IMR-90 (cell line): Measurements from ENCODE around the gene PRR29. TPM values are rescaled to one million over a fixed set of nuclear protein-coding genes. Genes with fewer than 3 reads are reported as not detected.

ENCODE experiments used
- ATAC-seq: fragments of 200-7000 bp; cut with Tn5 transposase; 2 replicates; pipeline ENCODE4 v1.9.1; 2020; ENCODE audit warnings: low read depth, mild to moderate bottlenecking, moderate library complexity
- BruUV-seq: library from RNA; stranded (reverse); fragments of 400-500 nt; replicated peaks from 2 replicates; lab custom pipeline; 2021; lab: Mats Ljungman, UMichigan
- CTCF ChIA-PET: fragments of 300-600 bp; formaldehyde crosslinking; extraction: SDS; loops from one replicate; lab custom pipeline; 2021; ENCODE audit warnings: antibody characterized with exemption; lab: Yijun Ruan, JAX
- POLR2A ChIA-PET: fragments of 300-600 bp; sonication (Branson Sonifier 250); formaldehyde crosslinking; loops from one replicate; lab custom pipeline; 2022; ENCODE audit warnings: antibody characterized with exemption; ENCODE audit not compliant: unreplicated experiment; lab: Charles Lee
- DNase-seq: peaks from one replicate; pipeline ENCODE4 v3.0.0; 2013
- H2AFZ ChIP-seq: replicated peaks from 2 replicates; pipeline ENCODE3; 2013; ENCODE audit warnings: low read length, mild to moderate bottlenecking; ENCODE audit not compliant: poor library complexity
- H2AK5ac ChIP-seq: 2 replicates; pipeline ENCODE4 v1.6.1; 2013; ENCODE audit warnings: low read depth, low read length, inconsistent platforms
- H2AK9ac ChIP-seq: replicated peaks from 2 replicates; pipeline ENCODE3; 2013; ENCODE audit warnings: mild to moderate bottlenecking, low read depth, low read length, moderate library complexity; ENCODE audit not compliant: poor library complexity
- H2BK120ac ChIP-seq: 2 replicates; pipeline ENCODE4 v1.6.1; 2013; ENCODE audit warnings: low read depth, low read length, inconsistent platforms
- H2BK15ac ChIP-seq: 3 replicates; pipeline ENCODE4 v1.6.1; 2013; ENCODE audit warnings: low read depth, low read length, inconsistent platforms
- H2BK20ac ChIP-seq: 2 replicates; pipeline ENCODE4 v1.6.1; 2013; ENCODE audit warnings: low read depth, mild to moderate bottlenecking, inconsistent platforms, low read length, moderate library complexity
- H2BK5ac ChIP-seq: 2 replicates; pipeline ENCODE4 v1.6.1; 2013; ENCODE audit warnings: mild to moderate bottlenecking, low read depth, low read length, inconsistent platforms; ENCODE audit not compliant: poor library complexity, severe bottlenecking
- H3K14ac ChIP-seq: replicated peaks from 2 replicates; pipeline ENCODE4 v1.6.1; 2013; ENCODE audit warnings: low read depth, low read length, inconsistent platforms
- H3K18ac ChIP-seq: 2 replicates; pipeline ENCODE4 v1.6.1; 2013; ENCODE audit warnings: low read depth, low read length, control low read depth
- H3K23ac ChIP-seq: 2 replicates; pipeline ENCODE4 v1.6.1; 2013; ENCODE audit warnings: low read depth, low read length, inconsistent platforms
- H3K27ac ChIP-seq: 2 replicates; pipeline ENCODE4 v1.5.1; 2013; ENCODE audit warnings: mild to moderate bottlenecking, control low read depth, low read length; ENCODE audit not compliant: insufficient read depth
- H3K27me3 ChIP-seq: 2 replicates; pipeline ENCODE4 v1.6.1; 2013; ENCODE audit warnings: low read length; ENCODE audit not compliant: control insufficient read depth, insufficient read depth
- H3K36me3 ChIP-seq: 2 replicates; pipeline ENCODE4 v1.6.1; 2013; ENCODE audit warnings: low read length, mixed read lengths; ENCODE audit not compliant: control insufficient read depth, insufficient read depth
- H3K4ac ChIP-seq: 2 replicates; pipeline ENCODE4 v1.6.1; 2013; ENCODE audit warnings: low read depth, low read length, inconsistent platforms
- H3K4me1 ChIP-seq: 2 replicates; pipeline ENCODE4 v1.6.1; 2013; ENCODE audit warnings: low read length, mixed read lengths; ENCODE audit not compliant: control insufficient read depth, insufficient read depth
- H3K4me2 ChIP-seq: 2 replicates; pipeline ENCODE4 v1.6.1; 2013; ENCODE audit warnings: low read depth, mild to moderate bottlenecking, control low read depth, low read length, moderate library complexity
- H3K4me3 ChIP-seq: 2 replicates; pipeline ENCODE4 v1.5.1; 2013; ENCODE audit warnings: low read depth, mild to moderate bottlenecking, control low read depth, low read length, moderate library complexity; ENCODE audit not compliant: insufficient read depth
- H3K56ac ChIP-seq: 2 replicates; pipeline ENCODE4 v1.6.1; 2013; ENCODE audit warnings: low read length, inconsistent platforms; ENCODE audit not compliant: insufficient read depth; ENCODE audit errors: extremely low read depth
- H3K79me1 ChIP-seq, 2 experiments: 2 replicates each; pipeline ENCODE4 v1.6.1; 2013; ENCODE audit warnings: low read length in 2 of 2, inconsistent platforms in 1 of 2, low read depth in 1 of 2
- H3K9ac ChIP-seq: 2 replicates; pipeline ENCODE4 v1.6.1; 2013; ENCODE audit warnings: low read depth, low read length, control low read depth
- H3K9me1 ChIP-seq: 2 replicates; pipeline ENCODE4 v1.6.1; 2013; ENCODE audit warnings: low read length, inconsistent platforms; ENCODE audit not compliant: insufficient read depth
- H3K9me3 ChIP-seq: 2 replicates; pipeline ENCODE4 v1.6.1; 2013; ENCODE audit warnings: low read length; ENCODE audit not compliant: control insufficient read depth, insufficient read depth
- H4K20me1 ChIP-seq: 2 replicates; pipeline ENCODE4 v1.6.1; 2013; ENCODE audit warnings: low read length, inconsistent platforms; ENCODE audit not compliant: insufficient read depth
- H4K5ac ChIP-seq: 2 replicates; pipeline ENCODE4 v1.6.1; 2013; ENCODE audit warnings: mild to moderate bottlenecking, low read depth, low read length, control low read depth
- H4K8ac ChIP-seq, 2 experiments: 2 replicates each; pipeline ENCODE4 v1.6.1; 2013; ENCODE audit warnings: low read depth in 2 of 2, low read length in 2 of 2, control low read depth in 1 of 2, inconsistent platforms in 1 of 2
- H4K91ac ChIP-seq: 2 replicates; pipeline ENCODE4 v1.6.1; 2013; ENCODE audit warnings: low read depth, low read length, inconsistent platforms; ENCODE audit not compliant: insufficient read depth
- BHLHE40 ChIP-seq: fragments of 150-350 bp; IDR thresholded peaks from 2 replicates; pipeline ENCODE4 v1.6.1; 2016; ENCODE audit warnings: mild to moderate bottlenecking, low read depth, low read length
- CHD1 ChIP-seq: IDR thresholded peaks from 2 replicates; pipeline ENCODE4 v1.6.1; 2012; ENCODE audit warnings: low read depth, low read length, improper control_type of control experiment
- MXI1 ChIP-seq: IDR thresholded peaks from 2 replicates; pipeline ENCODE4 v1.6.1; 2012; ENCODE audit warnings: low read depth, mild to moderate bottlenecking, low read length, moderate library complexity, borderline replicate concordance
- NFE2L2 ChIP-seq: fragments of 150-350 bp; IDR thresholded peaks from 2 replicates; pipeline ENCODE4 v1.6.1; 2016; ENCODE audit warnings: low read depth, mild to moderate bottlenecking, low read length
- POLR2A ChIP-seq: IDR thresholded peaks from 2 replicates; pipeline ENCODE4 v1.6.1; 2012; ENCODE audit warnings: mild to moderate bottlenecking, low read depth, low read length
- RCOR1 ChIP-seq: IDR thresholded peaks from 2 replicates; pipeline ENCODE4 v1.6.1; 2012; ENCODE audit warnings: mild to moderate bottlenecking, low read length, improper control_type of control experiment; ENCODE audit not compliant: insufficient replicate concordance
- RFX5 ChIP-seq: IDR thresholded peaks from 2 replicates; pipeline ENCODE4 v1.8.0; 2012; ENCODE audit warnings: low read depth, mild to moderate bottlenecking, low read length, moderate library complexity
- SMC3 ChIP-seq: fragments of 150-350 bp; IDR thresholded peaks from 2 replicates; pipeline ENCODE4 v1.6.1; 2016; ENCODE audit warnings: low read depth, mild to moderate bottlenecking, antibody characterized with exemption, low read length, moderate library complexity
- USF2 ChIP-seq: fragments of 150-350 bp; IDR thresholded peaks from 2 replicates; pipeline ENCODE4 v1.6.1; 2017; ENCODE audit warnings: mild to moderate bottlenecking, antibody characterized with exemption, low read length, low read depth
- WGBS, 2 experiments: methylation state at CpG; one replicate each; pipeline versions ENCODE4 v1.1.5 to v1.1.7; 2013; ENCODE audit warnings: missing lambda C conversion rate in 2 of 2; ENCODE audit not compliant: insufficient read length in 1 of 2; ENCODE audit errors: extremely low coverage in 2 of 2; 5-methylcytosine and 5-hydroxymethylcytosine counted together
- dilution Hi-C: fragments of 300-500 bp; cut with HindIII; formaldehyde crosslinking; loops from one replicate; pipeline ENCODE4 v1.14.3; 2018; ENCODE audit warnings: low sequenced_read_pairs; ENCODE audit not compliant: unreplicated experiment
- in situ Hi-C: fragments of 300-500 bp; cut with MboI; formaldehyde crosslinking; loops from 3 replicates; pipeline ENCODE4 v1.14.3; 2019; ENCODE audit warnings: low sequenced_read_pairs, inconsistent platforms, mixed read lengths
- intact Hi-C: fragments of 100-400 bp; cut with micrococcal nuclease; formaldehyde crosslinking; loops from 2 replicates; pipeline ENCODE4 v1.10.0; 2022
- polyA plus RNA-seq, 3 experiments: library from polyadenylated mRNA; depleted of rRNA; stranded (reverse); fragments of >200 nt; gene quantifications; 2 replicates each; pipeline ENCODE4 v1.2.3, GENCODE V29; 2012; ENCODE audit warnings: low replicate concordance in 1 of 3
- total RNA-seq: library from RNA; depleted of rRNA; stranded (reverse); fragments of >200 nt; gene quantifications from 2 replicates; pipeline ENCODE4 v1.2.3, GENCODE V29; 2012

The PRR29 gene
- total and polyA plus RNA-seq, 2 of the 4 experiments (the other 2 are of a cell fraction), result under 0.01 to 0.17 TPM

- Histone ChIP-seq H3K56ac (no peak overlapping the region), H3K9me3 (no peaks in the 10 kb centered on the region), H3K79me1 (no peaks in the 10 kb centered on the region), H4K5ac (no peak overlapping the region), H2AK9ac (no peak overlapping the region), H3K36me3 (no peaks in the 10 kb centered on the region), H2BK120ac (no peak overlapping the region), H3K4me1 (0 out of 2 replicates have a peak, but pooled peaks cover 2% of the 10 kb centered on the region), H3K4me3 (no peak overlapping the region), H3K4me2 (no peak overlapping the region), H3K14ac (no peak overlapping the region), H3K18ac (no peak overlapping the region), H3K9me1 (peaks cover 4% of the 10 kb centered on the region), H2BK20ac (no peak overlapping the region), H2AFZ (peak overlapping the region; percentile 14), H2BK15ac (no peak overlapping the region), H4K20me1 (no peaks in the 10 kb centered on the region; the same call in 1 of the 2 replicates), H3K23ac (no peak overlapping the region), H2AK5ac (no peak overlapping the region), H3K4ac (no peak overlapping the region), H3K27me3 (peaks cover 23% of the 10 kb centered on the region), H4K91ac (no peak overlapping the region), H4K8ac (no peak overlapping the region), H3K27ac (no peak overlapping the region), H2BK5ac (no peak overlapping the region), H3K9ac (no peak overlapping the region)
- no CpG with 5 or more reads among the region's 11 CpGs for WGBS, 2 experiments
- ATAC-seq, result no peak
- TF ChIP-seq SMC3 (no peak), POLR2A (no peak), RFX5 (no peak), MXI1 (no peak), CHD1 (no peak), USF2 (no peak), BHLHE40 (no peak), RCOR1 (no peak), NFE2L2 (no peak)
- ChIA-PET CTCF (interaction anchor here (1.1 kb wide), 1 partner anchor 9 kb away, joined by 3 read pairs; no protein-coding TSS in a partner anchor), POLR2A (no interaction called here)
- dilution Hi-C loops (no loop called here), intact Hi-C loops (no loop called here), in situ Hi-C loops (no loop called here)
- no peak for DNase-seq
- no TSS peak for BruUV-seq
Observed at GRCh38 chr17:63955232-63955631, 42.9 kb upstream of the PRR29 start.
